Neutrophil (primary cell): ENCODE measurements around the gene ASB15.

ENCODE experiments used
- H3K27ac ChIP-seq: fragments of 200-600 bp; sonication (generic); 2 replicates; pipeline ENCODE4 v1.5.1; 2016; ENCODE audit warnings: mild to moderate bottlenecking, moderate library complexity
- H3K27me3 ChIP-seq: fragments of 200-600 bp; sonication (generic); 2 replicates; pipeline ENCODE4 v1.6.0; 2016; ENCODE audit warnings: mild to moderate bottlenecking
- H3K36me3 ChIP-seq: fragments of 200-600 bp; sonication (generic); 2 replicates; pipeline ENCODE4 v1.5.1; 2017
- H3K4me1 ChIP-seq, 2 experiments: fragments of 200-600 bp in 1 of 2; sonication (generic) in 1 of 2; 1 replicate in 1 of 2; 2 replicates in 1 of 2; pipeline versions ENCODE4 v1.5.1 to v1.6.1; 2013 to 2016; ENCODE audit warnings: low read depth in 1 of 2, low read length in 1 of 2, mild to moderate bottlenecking in 1 of 2, moderate library complexity in 1 of 2; ENCODE audit not compliant: control insufficient read depth in 1 of 2, insufficient read depth in 1 of 2
- H3K4me3 ChIP-seq, 2 experiments: fragments of 200-600 bp in 1 of 2; sonication (generic) in 1 of 2; 1 replicate in 1 of 2; 2 replicates in 1 of 2; pipeline ENCODE4 v1.5.1; 2013 to 2016; ENCODE audit warnings: low read depth in 1 of 2, low read length in 1 of 2, mild to moderate bottlenecking in 1 of 2, moderate library complexity in 1 of 2
- H3K9me3 ChIP-seq: fragments of 200-600 bp; sonication (generic); 2 replicates; pipeline ENCODE4 v1.5.1; 2016
- CTCF ChIP-seq: fragments of 200-600 bp; sonication (generic); IDR thresholded peaks from 2 replicates; pipeline ENCODE4 v1.5.1; 2016; ENCODE audit warnings: antibody characterized with exemption

Gene ASB15

DNA sequence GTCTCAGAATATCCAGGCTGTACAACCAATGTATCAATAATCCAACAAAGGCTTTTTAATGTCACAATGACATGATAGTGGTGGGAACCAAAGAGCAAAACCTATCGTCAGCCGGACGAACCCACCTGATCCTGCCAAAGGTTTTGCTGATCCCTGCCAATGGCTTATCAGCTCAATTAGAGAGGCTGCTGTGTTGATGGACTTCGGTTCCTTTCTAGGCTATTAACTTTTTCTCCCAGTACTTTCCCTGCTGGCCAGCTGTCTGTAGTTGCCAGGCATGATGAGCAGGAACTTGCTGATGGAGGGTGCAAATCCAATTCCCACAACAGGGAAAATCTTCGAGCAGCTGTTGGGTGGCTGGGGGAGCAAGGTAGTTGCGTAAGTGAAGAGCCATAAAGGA lies 56.4 kb downstream of the ASB15 start:
- peaks cover 1% of the 10 kb centered on the region for H3K27me3 ChIP-seq
- H3K4me3 ChIP-seq: no peak overlapping the region
- H3K9me3 ChIP-seq: no peaks in the 10 kb centered on the region
- H3K4me1 ChIP-seq: no peaks in the 10 kb centered on the region
- no peak overlapping the region for H3K27ac ChIP-seq
- H3K36me3 ChIP-seq: no peaks in the 10 kb centered on the region
- TF ChIP-seq CTCF: no peak

DNA sequence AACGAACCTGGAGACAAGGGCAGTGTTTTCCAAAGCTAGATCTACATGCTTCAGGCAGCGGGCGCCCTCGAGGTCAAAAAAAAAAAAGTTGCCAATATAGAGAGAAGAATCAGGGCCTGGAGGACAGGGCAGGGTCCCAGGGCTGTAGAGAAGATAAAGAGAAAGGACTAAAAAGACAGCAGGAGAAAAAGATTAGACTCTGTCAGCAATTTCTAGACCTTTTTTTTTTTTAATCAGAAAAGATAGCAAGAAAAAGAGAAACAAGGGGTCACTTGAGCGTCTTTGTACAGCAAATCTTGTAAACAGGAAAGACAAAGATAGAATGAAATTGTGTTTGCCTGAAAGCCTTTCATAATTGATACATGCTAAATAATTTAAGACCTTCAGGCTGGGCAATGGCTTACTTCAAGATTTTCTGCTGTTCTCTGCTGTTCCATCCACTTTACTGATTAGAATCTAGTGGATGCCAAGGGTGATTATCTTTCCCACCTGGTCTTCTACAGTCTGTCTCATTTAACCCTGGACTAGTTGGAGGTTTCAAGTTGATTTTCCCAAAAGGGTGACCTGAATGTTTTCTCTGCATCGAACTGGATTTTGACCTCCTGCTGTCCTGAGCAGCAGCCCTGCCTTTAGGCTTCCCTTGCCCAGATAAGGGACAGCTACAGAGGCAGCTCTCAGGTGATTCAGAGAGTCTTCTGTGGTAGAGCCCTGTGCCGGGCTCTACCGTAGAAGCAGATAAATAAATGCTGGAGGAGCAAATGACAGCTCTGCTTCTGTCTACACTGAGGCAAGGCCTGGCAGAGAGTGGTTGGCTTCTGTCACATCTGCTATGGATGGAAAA lies 59.1 kb downstream of the ASB15 start:
- Histone ChIP-seq H3K36me3 (no peaks in the 10 kb centered on the region), H3K27ac (no peak overlapping the region), H3K27me3 (peaks cover 2% of the 10 kb centered on the region), H3K9me3 (no peaks in the 10 kb centered on the region), H3K4me3 (no peak overlapping the region), H3K4me1 (no peaks in the 10 kb centered on the region)
- TF ChIP-seq CTCF: no peak

- no peak for TF ChIP-seq CTCF
- H3K36me3 ChIP-seq: no peaks in the 10 kb centered on the region
- H3K27me3 ChIP-seq: peaks cover 6% of the 10 kb centered on the region
Measured at GRCh38 chr7:123661765-123662164, 60.1 kb downstream of the ASB15 start.

DNA sequence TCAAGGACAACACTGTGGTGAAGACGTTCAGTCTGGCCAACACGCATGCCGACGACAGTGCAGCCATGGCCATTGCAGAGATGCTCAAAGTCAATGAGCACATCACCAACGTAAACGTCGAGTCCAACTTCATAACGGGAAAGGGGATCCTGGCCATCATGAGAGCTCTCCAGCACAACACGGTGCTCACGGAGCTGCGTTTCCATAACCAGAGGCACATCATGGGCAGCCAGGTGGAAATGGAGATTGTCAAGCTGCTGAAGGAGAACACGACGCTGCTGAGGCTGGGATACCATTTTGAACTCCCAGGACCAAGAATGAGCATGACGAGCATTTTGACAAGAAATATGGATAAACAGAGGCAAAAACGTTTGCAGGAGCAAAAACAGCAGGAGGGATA lies 60.7 kb downstream of the ASB15 start:
- Histone ChIP-seq H3K9me3 (no peaks in the 10 kb centered on the region), H3K27ac (no peak overlapping the region), H3K4me1 (no peaks in the 10 kb centered on the region), H3K27me3 (peaks cover 6% of the 10 kb centered on the region), H3K36me3 (no peaks in the 10 kb centered on the region), H3K4me3 (no peak overlapping the region)
- no peak for TF ChIP-seq CTCF

More at GRCh38 chr7:123661765-123662164, 60.1 kb downstream of the ASB15 start:
- Histone ChIP-seq H3K4me3 (no peak overlapping the region), H3K27ac (no peak overlapping the region), H3K9me3 (no peaks in the 10 kb centered on the region), H3K4me1 (no peaks in the 10 kb centered on the region)

DNA sequence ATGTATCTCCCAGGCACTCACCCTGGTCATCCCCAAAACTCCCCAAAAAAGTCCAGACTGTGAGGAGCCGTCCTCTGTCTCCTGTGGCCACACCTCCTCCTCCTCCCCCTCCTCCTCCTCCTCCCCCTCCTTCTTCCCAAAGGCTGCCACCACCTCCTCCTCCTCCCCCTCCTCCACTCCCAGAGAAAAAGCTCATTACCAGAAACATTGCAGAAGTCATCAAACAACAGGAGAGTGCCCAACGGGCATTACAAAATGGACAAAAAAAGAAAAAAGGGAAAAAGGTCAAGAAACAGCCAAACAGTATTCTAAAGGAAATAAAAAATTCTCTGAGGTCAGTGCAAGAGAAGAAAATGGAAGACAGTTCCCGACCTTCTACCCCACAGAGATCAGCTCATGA lies 61.1 kb downstream of the ASB15 start:
- Histone ChIP-seq H3K36me3 (no peaks in the 10 kb centered on the region), H3K9me3 (no peaks in the 10 kb centered on the region), H3K27ac (no peak overlapping the region), H3K4me3 (no peak overlapping the region), H3K27me3 (peaks cover 6% of the 10 kb centered on the region), H3K4me1 (no peaks in the 10 kb centered on the region)
- no peak for TF ChIP-seq CTCF
